WTC11 (cell line): Measurements from ENCODE around the gene PPP1R9A. TPM values are rescaled to one million over a fixed set of nuclear protein-coding genes. Genes with fewer than 3 reads are reported as not detected.

Source experiments
- ATAC-seq: fragments of 200-7000 bp; cut with Tn5 transposase; 2 replicates; pipeline ENCODE4 v1.10.0; 2021; ENCODE audit warnings: mild to moderate bottlenecking, moderate library complexity
- CTCF ChIA-PET: fragments of 300-600 bp; sonication (Branson Sonifier 250); formaldehyde crosslinking; loops from one replicate; lab custom pipeline; 2021; ENCODE audit warnings: antibody characterized with exemption; lab: Charles Lee
- POLR2A ChIA-PET: fragments of 350-600 bp; sonication (Branson Sonifier 250); formaldehyde crosslinking; loops from one replicate; lab custom pipeline; 2021; ENCODE audit warnings: antibody characterized with exemption; lab: Charles Lee
- DNase-seq: peaks from one replicate; pipeline ENCODE4 v3.0.0; 2021; ENCODE audit warnings: low spot score
- H3K27ac Mint-ChIP-seq: 2 replicates; pipeline ENCODE4 v1.8.0; 2021; ENCODE audit warnings: mixed read lengths
- H3K27me3 Mint-ChIP-seq: 2 replicates; pipeline ENCODE4 v1.8.0; 2021; ENCODE audit warnings: low read depth, mild to moderate bottlenecking, moderate library complexity, mixed read lengths
- H3K36me3 Mint-ChIP-seq: 2 replicates; pipeline ENCODE4 v1.8.0; 2021; ENCODE audit warnings: mixed read lengths
- H3K4me1 Mint-ChIP-seq: 2 replicates; pipeline ENCODE4 v1.8.0; 2022; ENCODE audit warnings: mixed read lengths
- H3K4me3 Mint-ChIP-seq: 2 replicates; pipeline ENCODE4 v1.8.0; 2021; ENCODE audit warnings: mild to moderate bottlenecking, moderate library complexity, mixed read lengths
- H3K9me3 Mint-ChIP-seq: 2 replicates; pipeline ENCODE4 v1.8.0; 2021; ENCODE audit warnings: mixed read lengths
- E2F1 ChIP-seq: sonication (generic); formaldehyde crosslinking; IDR thresholded peaks from 2 replicates; pipeline ENCODE4 v1.8.0; 2022; ENCODE audit warnings: mild to moderate bottlenecking, missing genetic modification reagents
- GRHL2 ChIP-seq: fragments of 250-450 bp; sonication (Bioruptor Pico); IDR thresholded peaks from 2 replicates; pipeline ENCODE4 v1.8.0; 2022; ENCODE audit warnings: mild to moderate bottlenecking, moderate library complexity; ENCODE audit not compliant: insufficient replicate concordance, severe bottlenecking
- IRF2 ChIP-seq: sonication (generic); formaldehyde crosslinking; IDR thresholded peaks from 2 replicates; pipeline ENCODE4 v1.8.0; 2022; ENCODE audit warnings: low read depth, missing genetic modification reagents, borderline replicate concordance
- NFYB ChIP-seq: sonication (generic); formaldehyde crosslinking; conservative IDR thresholded peaks from 2 replicates; pipeline ENCODE4 v1.8.0; 2022; ENCODE audit warnings: low read depth, missing genetic modification reagents
- NR1H2 ChIP-seq: sonication (generic); formaldehyde crosslinking; IDR thresholded peaks from 2 replicates; pipeline ENCODE4 v1.9.0; 2021; ENCODE audit warnings: mild to moderate bottlenecking, moderate library complexity, missing genetic modification reagents
- SMAD3 ChIP-seq: sonication (generic); formaldehyde crosslinking; IDR thresholded peaks from 2 replicates; pipeline ENCODE4 v1.8.0; 2022; ENCODE audit warnings: missing genetic modification reagents, mild to moderate bottlenecking, borderline replicate concordance
- SMAD4 ChIP-seq: sonication (generic); formaldehyde crosslinking; IDR thresholded peaks from 2 replicates; pipeline ENCODE4 v1.8.0; 2022; ENCODE audit warnings: mild to moderate bottlenecking, missing genetic modification reagents
- SOX15 ChIP-seq: fragments of 250-450 bp; sonication (Bioruptor Pico); IDR thresholded peaks from 2 replicates; pipeline ENCODE4 v1.9.0; 2021; ENCODE audit warnings: mild to moderate bottlenecking
- ZBTB43 ChIP-seq: sonication (generic); formaldehyde crosslinking; IDR thresholded peaks from 2 replicates; pipeline ENCODE4 v1.8.1; 2023; ENCODE audit warnings: mild to moderate bottlenecking, missing genetic modification reagents
- ZNF232 ChIP-seq: sonication (generic); formaldehyde crosslinking; IDR thresholded peaks from 2 replicates; pipeline ENCODE4 v1.8.0; 2022; ENCODE audit warnings: mild to moderate bottlenecking, missing genetic modification reagents
- ZNF512 ChIP-seq: sonication (generic); formaldehyde crosslinking; IDR thresholded peaks from 2 replicates; pipeline ENCODE4 v1.8.1; 2022; ENCODE audit warnings: missing genetic modification reagents, borderline replicate concordance
- total RNA-seq: library from RNA; stranded (reverse); gene quantifications from 3 replicates; pipeline ENCODE4 v1.2.3, GENCODE V29; 2021
- TF ChIP-seq, protein P1 (sequence below): sonication (generic); formaldehyde crosslinking; IDR thresholded peaks from 2 replicates; pipeline ENCODE4 v1.8.1; 2022; ENCODE audit warnings: low read depth, mild to moderate bottlenecking, moderate library complexity, missing genetic modification reagents, borderline replicate concordance
- TF ChIP-seq, protein P2 (sequence below): sonication (generic); formaldehyde crosslinking; IDR thresholded peaks from 2 replicates; pipeline ENCODE4 v1.8.1; 2023; ENCODE audit warnings: mild to moderate bottlenecking, moderate library complexity, missing genetic modification reagents
- TF ChIP-seq, protein P3 (sequence below): fragments of 250-450 bp; sonication (Bioruptor Pico); IDR thresholded peaks from 2 replicates; pipeline ENCODE4 v2.1.2; 2022; ENCODE audit warnings: mild to moderate bottlenecking, moderate library complexity
- TF ChIP-seq, protein P4 (sequence below): fragments of 250-450 bp; sonication (Bioruptor Pico); conservative IDR thresholded peaks from 2 replicates; pipeline ENCODE4 v1.9.0; 2021; ENCODE audit warnings: mild to moderate bottlenecking

The PPP1R9A gene
- total RNA-seq, 1 experiment from 2014 or later: 16.8 TPM

GRCh38 chr7:94890216-94890615 lies 17.2 kb upstream of the PPP1R9A start (continued):
- TF ChIP-seq, protein P1, sequence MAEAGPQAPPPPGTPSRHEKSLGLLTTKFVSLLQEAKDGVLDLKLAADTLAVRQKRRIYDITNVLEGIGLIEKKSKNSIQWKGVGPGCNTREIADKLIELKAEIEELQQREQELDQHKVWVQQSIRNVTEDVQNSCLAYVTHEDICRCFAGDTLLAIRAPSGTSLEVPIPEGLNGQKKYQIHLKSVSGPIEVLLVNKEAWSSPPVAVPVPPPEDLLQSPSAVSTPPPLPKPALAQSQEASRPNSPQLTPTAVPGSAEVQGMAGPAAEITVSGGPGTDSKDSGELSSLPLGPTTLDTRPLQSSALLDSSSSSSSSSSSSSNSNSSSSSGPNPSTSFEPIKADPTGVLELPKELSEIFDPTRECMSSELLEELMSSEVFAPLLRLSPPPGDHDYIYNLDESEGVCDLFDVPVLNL (CRISPR knock-in tag): no peak
- TF ChIP-seq ZNF232 (no peak), NR1H2 (CRISPR knock-in tag) (no peak)

- Mint-ChIP-seq H3K4me3 (no peak overlapping the region), H3K4me1 (peaks cover 2% of the 10 kb centered on the region; the same call in 1 of the 2 replicates), H3K36me3 (no peaks in the 10 kb centered on the region), H3K27me3 (no peaks in the 10 kb centered on the region), H3K27ac (no peak overlapping the region), H3K9me3 (peaks cover 6% of the 10 kb centered on the region; the same call in 1 of the 2 replicates)
- ATAC-seq (no peak), DNase-seq (no peak)
- TF ChIP-seq, protein P2, sequence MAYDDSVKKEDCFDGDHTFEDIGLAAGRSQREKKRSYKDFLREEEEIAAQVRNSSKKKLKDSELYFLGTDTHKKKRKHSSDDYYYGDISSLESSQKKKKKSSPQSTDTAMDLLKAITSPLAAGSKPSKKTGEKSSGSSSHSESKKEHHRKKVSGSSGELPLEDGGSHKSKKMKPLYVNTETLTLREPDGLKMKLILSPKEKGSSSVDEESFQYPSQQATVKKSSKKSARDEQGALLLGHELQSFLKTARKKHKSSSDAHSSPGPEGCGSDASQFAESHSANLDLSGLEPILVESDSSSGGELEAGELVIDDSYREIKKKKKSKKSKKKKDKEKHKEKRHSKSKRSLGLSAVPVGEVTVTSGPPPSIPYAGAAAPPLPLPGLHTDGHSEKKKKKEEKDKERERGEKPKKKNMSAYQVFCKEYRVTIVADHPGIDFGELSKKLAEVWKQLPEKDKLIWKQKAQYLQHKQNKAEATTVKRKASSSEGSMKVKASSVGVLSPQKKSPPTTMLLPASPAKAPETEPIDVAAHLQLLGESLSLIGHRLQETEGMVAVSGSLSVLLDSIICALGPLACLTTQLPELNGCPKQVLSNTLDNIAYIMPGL (CRISPR knock-in tag): no peak
- TF ChIP-seq, protein P3, sequence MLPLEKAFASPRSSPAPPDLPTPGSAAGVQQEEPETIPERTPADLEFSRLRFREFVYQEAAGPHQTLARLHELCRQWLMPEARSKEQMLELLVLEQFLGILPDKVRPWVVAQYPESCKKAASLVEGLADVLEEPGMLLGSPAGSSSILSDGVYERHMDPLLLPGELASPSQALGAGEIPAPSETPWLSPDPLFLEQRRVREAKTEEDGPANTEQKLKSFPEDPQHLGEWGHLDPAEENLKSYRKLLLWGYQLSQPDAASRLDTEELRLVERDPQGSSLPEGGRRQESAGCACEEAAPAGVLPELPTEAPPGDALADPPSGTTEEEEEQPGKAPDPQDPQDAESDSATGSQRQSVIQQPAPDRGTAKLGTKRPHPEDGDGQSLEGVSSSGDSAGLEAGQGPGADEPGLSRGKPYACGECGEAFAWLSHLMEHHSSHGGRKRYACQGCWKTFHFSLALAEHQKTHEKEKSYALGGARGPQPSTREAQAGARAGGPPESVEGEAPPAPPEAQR (CRISPR knock-in tag): no peak
- TF ChIP-seq SOX15 (CRISPR knock-in tag) (no peak), GRHL2 (no peak), ZBTB43 (no peak), SMAD4 (CRISPR knock-in tag) (no peak), ZNF512 (CRISPR knock-in tag) (no peak), SMAD3 (CRISPR knock-in tag) (no peak), IRF2 (no peak), NFYB (CRISPR knock-in tag) (no peak), E2F1 (CRISPR knock-in tag) (no peak)
- TF ChIP-seq, protein P4, sequence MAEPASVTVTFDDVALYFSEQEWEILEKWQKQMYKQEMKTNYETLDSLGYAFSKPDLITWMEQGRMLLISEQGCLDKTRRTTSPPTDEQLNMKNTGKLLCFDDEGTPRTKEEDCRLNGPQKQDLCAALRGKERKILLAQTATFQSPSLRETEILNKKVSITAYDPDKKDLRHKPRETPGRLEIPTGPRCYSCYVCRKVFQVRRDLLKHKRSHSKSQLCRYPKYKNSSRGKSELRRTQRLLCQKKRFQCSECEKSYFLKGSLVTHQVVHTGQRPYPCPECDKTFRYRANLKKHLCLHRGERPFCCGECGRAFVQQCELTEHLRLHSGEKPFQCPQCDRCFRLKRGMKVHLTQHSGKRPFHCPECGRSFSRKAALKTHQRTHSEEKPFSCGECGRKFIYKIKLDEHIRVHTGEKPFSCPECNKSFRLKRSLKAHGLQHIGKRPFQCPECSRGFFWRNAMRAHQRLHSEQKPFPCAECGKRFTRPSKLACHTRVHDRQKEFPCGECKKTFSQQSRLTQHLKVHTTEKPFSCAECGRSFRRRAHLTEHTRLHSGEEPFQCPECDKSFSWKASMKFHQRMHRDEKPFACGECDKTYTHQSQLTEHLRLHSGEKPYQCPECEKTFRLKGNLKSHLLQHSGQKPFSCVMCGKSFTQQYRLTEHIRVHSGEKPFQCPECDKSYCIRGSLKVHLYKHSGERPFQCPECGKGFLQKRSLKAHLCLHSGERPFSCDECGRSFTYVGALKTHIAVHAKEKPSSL: no peak
- POLR2A ChIA-PET: no interaction called here
- CTCF ChIA-PET: no interaction called here
These were observed 13.7 kb upstream of the PPP1R9A start for GRCh38 chr7:94893661-94894060.
